Measurements from ENCODE around the gene ZNF57. TPM values are rescaled to one million over a fixed set of nuclear protein-coding genes. Genes with fewer than 3 reads are reported as not detected.

The ZNF57 gene
- total RNA-seq, 1 experiment from 2014 or later = 5.8 TPM

GRCh38 chr19:2877398-2878331, 23.1 kb upstream of the ZNF57 start:
- Mint-ChIP-seq H3K4me3 (ENCODE audit: unreplicated experiment) (no peak overlapping the region), H3K9me3 (ENCODE audit: unreplicated experiment) (no peaks in the 10 kb centered on the region), H3K36me3 (ENCODE audit: insufficient read depth, unreplicated experiment) (peaks cover 11% of the 10 kb centered on the region), H3K27ac (ENCODE audit: unreplicated experiment) (no peak overlapping the region), H3K27me3 (ENCODE audit: insufficient read depth, unreplicated experiment) (no peaks in the 10 kb centered on the region), H3K4me1 (ENCODE audit: low read depth, unreplicated experiment) (no peaks in the 10 kb centered on the region)
- TF ChIP-seq CTCF (IDR thresholded peaks at IDR 0.05; ENCODE audit: insufficient read depth in 1 of 2, low read depth in 1 of 2, low read length in 1 of 2, severe bottlenecking in 1 of 2, unreplicated experiment in 1 of 2) = no peak
- ChIA-PET CTCF (no interaction called here), POLR2A (no interaction called here)
- DNase-seq = no peak
- H3K27me3 ChIP-seq (replicated peaks; ENCODE audit: control insufficient read depth, insufficient read depth, low read length) = no peaks in the 10 kb centered on the region
- intact Hi-C loops (cut with micrococcal nuclease; ENCODE audit: unreplicated experiment) = no loop called here
- H3K4me3 ChIP-seq (ENCODE audit: low read depth, low read length) = no peak overlapping the region
- H3K9me3 ChIP-seq = peaks cover 17% of the 10 kb centered on the region
- BruUV-seq (replicated peaks) = no TSS peak
- no peaks in the 10 kb centered on the region for H3K4me1 ChIP-seq
- H3K36me3 ChIP-seq (ENCODE audit: control insufficient read depth, insufficient read depth, low read length) = no peaks in the 10 kb centered on the region

GRCh38 chr19:2883686-2884439, 16.9 kb upstream of the ZNF57 start:
- intact Hi-C loops (cut with micrococcal nuclease; ENCODE audit: unreplicated experiment) = no loop called here
- POLR2A ChIA-PET = no interaction called here
- Mint-ChIP-seq H3K27ac (ENCODE audit: unreplicated experiment) (no peak overlapping the region), H3K27me3 (ENCODE audit: insufficient read depth, unreplicated experiment) (no peaks in the 10 kb centered on the region), H3K4me1 (ENCODE audit: low read depth, unreplicated experiment) (peaks cover 11% of the 10 kb centered on the region), H3K4me3 (ENCODE audit: unreplicated experiment) (no peak overlapping the region), H3K36me3 (ENCODE audit: insufficient read depth, unreplicated experiment) (peaks cover 8% of the 10 kb centered on the region), H3K9me3 (ENCODE audit: unreplicated experiment) (no peaks in the 10 kb centered on the region)
- Histone ChIP-seq H3K9me3 (no peaks in the 10 kb centered on the region; the same call in 1 of the 2 replicates), H3K36me3 (ENCODE audit: control insufficient read depth, insufficient read depth, low read length) (no peaks in the 10 kb centered on the region), H3K27me3 (replicated peaks; ENCODE audit: control insufficient read depth, insufficient read depth, low read length) (no peaks in the 10 kb centered on the region), H3K4me3 (ENCODE audit: low read depth, low read length) (no peak overlapping the region), H3K4me1 (0 out of 2 replicates have a peak, but pooled peaks cover 5% of the 10 kb centered on the region)
- no peak for DNase-seq
- no TSS peak for BruUV-seq (replicated peaks)
- CTCF ChIA-PET = no interaction called here
- no peak for TF ChIP-seq CTCF (IDR thresholded peaks at IDR 0.05; ENCODE audit: insufficient read depth in 1 of 2, low read depth in 1 of 2, low read length in 1 of 2, severe bottlenecking in 1 of 2, unreplicated experiment in 1 of 2)

DNA sequence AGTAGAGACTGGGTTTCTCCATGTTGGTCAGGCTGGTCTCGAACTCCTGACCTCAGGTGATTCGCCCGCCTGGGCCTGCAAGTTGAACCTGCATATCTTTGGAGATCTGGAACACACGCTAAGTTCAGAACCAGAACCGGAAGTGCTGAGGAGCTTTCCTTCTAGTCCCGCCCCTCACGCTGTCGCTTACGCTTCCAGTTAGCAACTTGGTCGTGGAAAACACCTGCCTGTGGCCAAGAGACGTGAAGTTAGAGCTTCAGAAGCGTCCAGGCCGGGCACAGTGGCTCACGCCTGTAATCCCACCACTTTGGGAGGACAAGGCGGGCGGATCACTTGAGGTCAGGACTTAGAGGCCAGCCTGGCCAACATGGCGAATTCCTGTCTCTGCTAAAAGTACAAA, 15.0 kb upstream of the ZNF57 start:
- no TSS peak for BruUV-seq (replicated peaks)

More for the DNA sequence above, 15.0 kb upstream of the ZNF57 start:
- Histone ChIP-seq H3K36me3 (ENCODE audit: control insufficient read depth, insufficient read depth, low read length) (no peaks in the 10 kb centered on the region), H3K27me3 (replicated peaks; ENCODE audit: control insufficient read depth, insufficient read depth, low read length) (no peaks in the 10 kb centered on the region), H3K4me1 (0 out of 2 replicates have a peak, but pooled peaks cover 5% of the 10 kb centered on the region), H3K9me3 (peaks cover 3% of the 10 kb centered on the region; the same call in 1 of the 2 replicates), H3K4me3 (ENCODE audit: low read depth, low read length) (no peak overlapping the region)
- H3K27me3 Mint-ChIP-seq (ENCODE audit: insufficient read depth, unreplicated experiment) = no peaks in the 10 kb centered on the region
- H3K36me3 Mint-ChIP-seq (ENCODE audit: insufficient read depth, unreplicated experiment) = peaks cover 16% of the 10 kb centered on the region
- TF ChIP-seq CTCF (IDR thresholded peaks at IDR 0.05; ENCODE audit: insufficient read depth in 1 of 2, low read depth in 1 of 2, low read length in 1 of 2, severe bottlenecking in 1 of 2, unreplicated experiment in 1 of 2) = no peak
- H3K9me3 Mint-ChIP-seq (ENCODE audit: unreplicated experiment) = no peaks in the 10 kb centered on the region
- ChIA-PET CTCF (interaction anchor here (1.2 kb wide), 1 partner anchor 65 kb away, joined by 3 read pairs; no protein-coding TSS in a partner anchor), POLR2A (no interaction called here)
- peaks cover 11% of the 10 kb centered on the region for H3K4me1 Mint-ChIP-seq (ENCODE audit: low read depth, unreplicated experiment)
- no peak overlapping the region for H3K4me3 Mint-ChIP-seq (ENCODE audit: unreplicated experiment)
- intact Hi-C loops (cut with micrococcal nuclease; ENCODE audit: unreplicated experiment) = no loop called here
- no peak overlapping the region for H3K27ac Mint-ChIP-seq (ENCODE audit: unreplicated experiment)
- no peak for DNase-seq
